ENCODE data around the gene OOSP4A.

OOSP4A gene

DNA sequence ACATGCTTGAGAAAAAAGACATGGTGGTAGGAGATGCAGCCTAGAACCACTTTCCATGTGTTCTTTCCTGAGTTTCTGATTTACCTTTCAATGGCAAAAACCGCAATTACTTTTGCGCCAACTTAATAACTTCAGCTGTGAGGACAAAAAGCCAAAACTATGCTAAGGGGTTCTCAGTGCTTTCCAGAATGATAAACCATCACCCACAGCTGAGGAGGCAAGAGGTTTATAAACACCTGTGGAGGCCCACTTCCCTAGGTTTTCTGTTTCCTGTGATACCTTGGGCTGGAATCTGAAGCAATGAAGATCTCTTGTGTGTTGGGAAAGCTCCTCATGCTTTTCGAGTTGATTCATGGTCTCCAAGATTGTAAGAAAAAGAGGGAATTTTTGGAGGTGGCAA, at the start of gene OOSP4A:
TSS of gene OOSP4A (plus strand) at position 301 of the 400 bp plus-strand sequence. CDS start at position 301, 0 bp downstream.
- DNase-seq: no peak

DNA sequence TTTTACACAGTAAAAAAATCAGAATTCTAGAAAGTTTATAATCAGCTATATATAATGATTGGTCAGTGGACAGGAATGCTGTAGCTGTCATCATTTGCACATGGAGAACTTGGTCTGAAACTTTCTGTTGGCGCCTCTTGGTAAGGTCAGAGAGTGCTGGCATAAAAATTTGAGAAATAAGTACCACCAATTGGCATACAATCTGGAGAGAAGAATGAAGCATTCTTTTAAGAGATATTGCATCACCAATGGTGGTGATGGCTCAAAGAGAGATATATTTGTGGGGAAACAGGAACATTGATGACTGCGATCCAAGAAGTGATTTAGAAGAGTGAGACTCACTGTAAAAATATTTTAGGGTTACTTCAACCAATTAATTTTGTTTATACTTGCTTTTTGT, 45.4 kb upstream of the OOSP4A start:
- DNase-seq: peak; percentile 43

DNA sequence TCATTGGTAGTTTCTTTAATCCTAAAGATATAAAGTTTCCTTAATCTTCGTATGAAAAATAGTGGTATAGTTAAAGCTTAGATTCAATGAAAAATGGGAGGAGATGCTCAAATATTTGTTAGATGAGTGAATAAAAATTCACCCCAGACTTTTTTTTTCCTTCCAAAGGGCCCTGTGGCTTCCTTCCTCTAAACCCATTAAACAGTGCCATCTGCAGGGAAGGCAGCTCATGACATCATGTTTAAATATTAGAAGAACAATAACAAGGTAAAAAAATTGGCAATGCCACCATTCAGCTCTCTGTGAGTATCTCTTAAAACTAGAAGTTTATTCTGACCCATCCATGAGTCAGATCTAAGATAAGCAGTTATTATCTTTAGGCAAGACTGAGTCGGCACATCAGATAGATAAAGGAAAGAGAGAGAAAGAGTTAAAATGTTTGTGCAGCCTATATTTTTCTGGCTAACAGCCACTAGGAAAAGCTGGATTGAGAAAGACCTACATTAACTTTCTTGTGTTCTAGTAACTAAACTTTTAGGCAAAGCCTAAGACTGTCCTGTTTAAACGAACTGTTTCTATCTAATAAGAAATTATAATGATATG, 44.7 kb upstream of the OOSP4A start:
- peak; percentile 42 for DNase-seq

DNA sequence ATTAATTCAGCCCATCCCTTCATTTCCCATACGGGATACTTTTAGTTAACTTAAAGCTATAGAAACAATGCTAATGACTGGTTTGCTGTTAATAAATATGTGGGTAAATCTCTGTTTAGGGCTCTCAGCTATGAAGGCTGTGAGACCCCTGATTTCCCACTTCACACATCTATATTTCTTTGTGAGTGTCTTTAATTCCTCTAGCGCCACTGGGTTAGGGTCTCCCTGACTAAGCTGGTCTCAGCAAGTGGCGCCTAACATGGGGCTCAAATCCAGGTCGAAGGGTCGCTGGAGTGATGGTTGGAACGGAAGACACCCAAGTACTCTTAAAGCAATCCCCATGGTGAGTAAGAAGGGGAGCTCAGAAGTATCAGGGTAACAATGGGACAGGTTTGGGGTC, 40.0 kb upstream of the OOSP4A start:
- no peak for DNase-seq

DNA sequence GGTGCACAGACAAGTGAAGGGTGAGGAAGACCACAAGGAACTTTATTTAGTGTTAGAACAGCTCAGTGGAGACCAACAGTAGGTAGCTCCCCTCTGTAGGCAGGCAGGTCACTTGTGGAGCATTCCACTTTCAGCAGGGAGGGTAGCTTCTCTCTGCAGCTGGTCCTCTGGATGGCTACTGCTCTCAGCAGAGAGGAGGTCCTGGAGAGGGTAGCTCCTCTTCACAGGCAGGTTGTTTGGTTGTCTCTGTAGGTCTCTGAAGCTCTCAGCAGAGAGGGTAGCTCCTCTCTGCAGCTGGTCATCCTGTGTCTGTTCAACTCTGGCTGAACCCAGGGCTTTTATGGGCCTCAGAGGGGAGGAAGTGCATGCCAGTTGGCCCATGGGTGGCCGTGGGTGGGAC, 32.1 kb upstream of the OOSP4A start:
- DNase-seq: no peak

DNA sequence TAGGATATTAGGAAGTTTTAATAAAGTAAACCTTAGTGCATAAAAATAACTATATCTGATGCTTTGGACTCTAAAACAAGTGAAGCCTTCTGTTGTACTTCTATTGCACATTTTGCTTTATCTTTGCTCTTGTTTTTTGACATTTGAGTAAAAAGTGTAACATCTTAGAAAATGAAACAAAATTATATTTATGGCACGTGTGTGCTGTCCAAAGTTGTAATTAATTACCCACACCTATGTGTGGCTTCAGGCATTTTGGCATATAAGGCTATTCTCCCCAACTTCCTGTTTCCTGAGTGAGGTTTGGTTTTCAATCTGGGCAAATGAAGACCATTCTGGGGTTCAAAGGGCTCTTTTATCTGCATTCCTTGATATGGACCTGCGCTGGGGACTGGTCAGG, 25.7 kb upstream of the OOSP4A start, which contains the start of gene OOSP1:
TSS of gene OOSP1 (plus strand) at position 301 of the 400 bp plus-strand sequence. CDS start at position 324, 23 bp downstream.
- no peak for DNase-seq

DNA sequence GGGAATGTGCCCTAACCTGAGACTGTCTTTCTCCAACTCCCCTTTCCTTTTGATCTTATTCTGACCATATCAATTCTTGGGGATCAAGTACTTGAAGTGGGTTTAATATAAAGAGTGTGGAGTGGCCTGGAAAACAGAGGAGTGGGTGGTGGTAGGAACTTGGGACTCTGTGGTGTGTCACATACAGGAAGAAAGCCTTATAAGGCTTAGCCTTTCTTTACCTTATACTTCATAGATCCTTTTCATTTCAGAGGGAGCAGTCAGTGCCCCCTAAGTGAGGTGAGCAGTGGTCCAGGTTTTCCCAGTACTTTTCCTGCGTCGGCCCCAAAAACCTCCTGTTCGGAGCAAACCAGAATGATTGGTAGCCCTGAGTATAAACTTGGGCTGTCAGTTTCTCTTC, 25.1 kb upstream of the OOSP4A start:
- peak; percentile 24 for DNase-seq

DNA sequence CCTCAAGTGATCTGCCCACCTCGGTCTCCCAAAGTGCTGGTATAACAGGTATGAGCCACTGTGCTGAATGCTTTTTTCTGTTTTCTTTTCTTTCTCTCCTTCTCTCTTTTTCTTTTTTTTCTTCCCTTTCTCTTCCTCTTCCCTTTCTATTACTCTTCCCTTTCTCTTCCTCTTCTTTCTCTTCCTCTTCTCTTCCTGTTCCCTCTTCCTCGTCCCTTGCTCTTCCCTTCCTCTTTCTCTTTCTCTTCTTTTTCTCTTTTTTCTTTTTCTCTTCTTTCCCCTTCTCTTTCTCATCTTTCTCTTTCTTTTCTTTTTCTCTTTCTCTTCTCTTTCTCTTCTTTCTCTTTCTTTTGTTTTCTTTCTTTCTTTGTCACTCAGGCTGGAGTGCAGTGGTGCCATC, 24.4 kb upstream of the OOSP4A start:
- DNase-seq: peak; percentile 13

DNA sequence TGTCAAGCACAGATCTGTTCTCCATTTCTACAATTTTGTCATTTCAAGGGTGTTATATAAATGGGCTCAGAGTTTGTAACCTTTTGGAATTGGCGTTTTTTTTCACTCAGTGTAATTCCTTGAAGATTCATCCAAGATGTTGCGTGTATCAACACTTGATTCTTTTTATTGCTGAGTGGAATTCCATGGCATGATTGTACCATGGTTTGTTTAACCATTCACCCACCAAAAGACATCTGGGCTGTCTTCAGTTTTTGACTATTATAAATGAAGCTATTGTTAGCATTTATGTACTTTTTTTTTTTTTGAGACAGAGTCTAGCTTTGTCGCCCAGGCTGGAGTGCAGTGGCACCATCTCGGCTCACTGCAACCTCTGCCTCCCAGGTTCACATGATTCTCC, 22.7 kb upstream of the OOSP4A start:
- DNase-seq: no peak

DNA sequence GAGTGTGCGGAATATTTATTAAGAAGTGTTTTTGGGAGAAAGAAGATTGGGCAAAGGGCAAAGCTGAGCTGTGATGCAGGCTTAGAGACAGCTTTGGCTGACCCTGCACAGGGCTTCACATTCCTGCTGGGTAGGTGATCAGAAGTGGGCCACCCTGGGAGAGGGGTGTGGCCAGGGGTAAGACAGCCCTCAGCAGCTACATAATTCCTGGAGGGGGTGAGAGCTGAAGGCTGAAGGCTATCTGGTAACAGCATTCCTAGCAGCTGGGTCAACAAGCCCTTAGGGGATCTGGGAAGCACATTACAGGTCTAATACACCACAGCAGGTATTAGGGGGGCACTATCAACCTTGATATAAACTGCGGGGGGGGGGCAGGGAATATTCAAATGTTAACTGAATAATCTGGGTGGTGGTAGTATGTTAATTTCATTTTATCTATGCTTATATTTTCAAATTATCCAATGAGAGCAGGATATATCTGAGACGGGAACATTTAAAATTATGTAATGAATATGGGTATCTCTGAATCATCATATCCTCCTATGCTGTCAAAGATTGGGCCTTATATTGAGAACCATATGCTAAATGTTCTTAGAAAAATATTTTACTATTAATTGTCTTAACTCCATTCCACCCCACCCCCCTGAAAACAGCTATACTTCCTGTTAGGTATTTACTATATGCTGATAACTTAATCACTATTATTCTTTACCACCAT, 19.7 kb upstream of the OOSP4A start:
- no peak for DNase-seq

DNA sequence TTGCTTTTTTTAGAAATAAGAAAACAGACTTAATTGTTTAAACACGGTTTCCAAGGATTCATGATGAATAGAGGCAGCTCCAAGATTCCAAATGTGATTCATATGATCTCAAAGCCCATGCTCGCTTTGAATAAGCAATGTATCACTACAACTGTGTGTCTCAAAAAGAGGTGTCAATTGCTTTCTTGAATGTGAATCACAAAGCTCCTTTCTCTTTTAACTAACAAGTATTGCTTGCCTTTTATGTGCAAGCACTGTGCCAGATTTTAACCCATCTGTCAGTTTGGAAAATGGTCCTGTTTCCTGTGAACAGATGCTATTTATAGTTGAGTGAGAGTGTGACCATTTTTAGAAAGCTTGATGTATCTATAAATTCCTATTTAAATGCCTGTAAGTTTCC, 19.1 kb upstream of the OOSP4A start:
- no peak for DNase-seq

DNA sequence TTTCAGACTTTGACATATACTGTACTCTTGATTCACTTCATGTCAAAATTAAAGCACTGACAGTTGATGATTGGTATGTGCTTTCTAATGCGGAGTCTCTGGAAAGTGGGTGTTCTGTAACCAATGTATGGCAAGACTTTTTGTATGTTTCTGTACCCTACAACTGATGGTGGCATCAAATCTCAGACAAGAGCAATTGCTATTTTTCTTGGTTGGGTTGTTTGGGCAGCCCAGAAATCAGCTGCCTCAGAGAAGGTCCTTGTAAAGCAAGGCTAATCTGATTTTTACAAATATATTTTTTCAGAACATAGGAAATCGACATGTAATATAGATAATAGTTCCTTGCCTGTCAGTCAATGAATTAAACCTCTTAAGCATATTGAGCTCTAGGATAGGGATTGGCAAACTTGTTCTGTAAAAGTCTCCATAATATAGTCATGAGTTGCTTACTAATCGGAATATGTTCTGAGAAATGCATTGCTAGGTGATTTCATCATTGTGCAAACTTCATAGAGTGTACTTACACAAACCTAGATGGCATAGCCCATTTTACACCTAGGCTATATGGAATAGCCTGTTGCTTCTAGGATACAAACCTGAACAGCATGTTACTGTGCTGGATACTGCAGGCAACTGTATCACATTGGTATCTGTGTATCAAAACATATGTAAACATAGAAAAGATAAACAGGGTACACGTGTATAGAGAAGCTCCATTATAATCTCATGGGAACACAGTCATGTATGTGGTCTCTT, 10.2 kb upstream of the OOSP4A start:
- DNase-seq: peak; percentile 29

DNA sequence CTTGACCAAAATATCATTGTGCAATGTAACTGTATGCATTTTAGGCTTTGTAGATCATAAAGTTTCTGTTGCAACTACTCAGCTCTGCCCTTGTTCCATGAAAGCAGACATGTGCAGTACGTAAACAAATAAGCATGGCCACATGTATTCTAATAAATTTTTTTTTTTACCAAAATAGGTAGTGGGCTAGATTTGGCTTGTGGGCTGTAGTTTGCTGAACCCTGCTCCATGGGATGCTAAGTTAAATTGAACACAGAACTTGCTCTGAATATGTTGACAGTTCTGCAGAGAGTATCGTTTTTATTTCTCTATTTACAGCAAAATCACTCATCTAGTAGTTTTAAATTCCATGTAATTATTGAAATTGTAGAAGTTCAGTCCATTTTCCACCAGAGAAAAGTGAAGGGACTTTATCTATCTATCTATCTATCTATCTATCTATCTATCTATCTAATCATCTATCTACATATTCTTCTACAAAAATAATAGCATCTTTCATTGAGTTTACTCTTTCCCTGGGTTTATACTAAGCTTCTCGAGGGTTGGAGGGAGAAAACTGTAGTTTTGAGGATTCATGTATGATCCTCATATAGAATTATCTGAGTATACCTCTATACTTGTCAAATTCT, 9.5 kb upstream of the OOSP4A start:
- peak; percentile 61 for DNase-seq

DNA sequence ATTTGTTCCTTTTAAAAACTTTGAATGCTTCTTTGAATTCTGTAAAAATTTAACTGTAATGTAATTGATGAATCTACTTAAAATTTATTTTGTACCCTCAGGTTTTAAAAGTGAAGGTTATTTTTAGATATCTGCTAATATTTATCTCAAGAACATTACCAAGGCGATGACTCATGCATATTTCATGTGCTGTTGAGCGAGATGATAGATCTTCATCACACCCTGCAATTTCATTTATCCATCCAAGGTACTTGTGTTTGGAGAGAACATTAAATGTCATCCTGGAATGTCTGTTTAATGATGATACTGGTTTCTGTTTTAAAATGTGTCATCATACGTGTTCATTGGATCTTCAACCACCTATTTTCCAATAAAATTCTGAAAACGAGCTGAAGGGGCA, 6.7 kb upstream of the OOSP4A start:
- DNase-seq: no peak

DNA sequence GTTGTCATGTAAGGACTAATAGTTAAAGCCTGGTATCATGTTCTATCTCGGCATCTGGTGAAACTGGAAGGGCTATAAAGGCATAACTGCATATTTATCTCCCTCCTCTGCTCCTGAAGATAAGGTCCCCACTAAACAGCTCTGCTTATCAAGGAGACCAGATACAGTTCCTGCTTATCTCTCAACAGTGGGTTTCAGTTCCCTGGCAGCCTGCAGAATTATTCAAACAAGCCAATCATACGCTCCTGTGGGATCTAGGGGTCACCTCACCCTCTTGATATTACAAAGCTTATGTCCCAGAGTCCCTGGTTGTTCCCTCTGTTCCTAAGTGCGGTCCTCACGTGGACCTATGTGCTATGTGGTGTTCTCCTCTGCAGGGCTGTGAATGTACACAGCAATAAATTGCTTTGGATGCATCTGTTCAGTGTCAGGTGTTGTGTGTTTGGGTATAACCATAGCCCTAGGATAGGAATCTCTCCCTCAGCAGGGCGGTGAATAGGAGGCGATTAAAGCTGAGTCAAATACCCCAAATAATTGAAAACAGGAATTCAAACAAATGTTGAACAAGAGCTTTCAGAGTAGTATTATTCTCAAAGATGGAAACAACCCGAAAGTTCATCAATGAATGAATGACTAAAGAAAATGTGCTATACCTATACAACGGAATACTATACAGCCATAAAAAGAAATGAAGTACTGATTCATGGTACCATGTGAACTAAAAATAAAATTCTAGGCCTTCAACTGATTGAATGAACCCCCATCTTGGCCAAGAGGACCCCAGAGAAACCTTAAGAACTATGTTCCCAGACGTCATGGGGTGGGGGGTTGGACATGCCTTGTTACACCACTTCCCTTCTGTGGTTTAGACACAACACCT, 3.1 kb upstream of the OOSP4A start:
- DNase-seq: peak; percentile 45

DNA sequence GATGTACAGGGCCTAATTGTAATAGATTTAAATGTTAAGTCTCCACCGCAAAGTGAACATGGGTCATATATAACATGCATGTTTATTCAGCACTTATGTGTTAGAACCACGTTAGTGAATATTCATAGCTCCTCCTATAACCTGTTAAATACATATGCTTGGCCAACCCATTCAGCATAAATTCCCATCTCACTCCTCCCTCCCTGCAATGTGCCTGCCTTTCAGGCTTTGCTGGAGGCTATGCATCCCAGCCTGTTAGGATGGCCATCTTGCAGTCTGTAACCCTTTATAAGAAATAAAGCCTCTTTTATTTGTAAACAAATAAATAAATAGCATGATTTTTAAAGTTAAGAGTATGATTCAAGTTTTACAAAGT, 1.7 kb upstream of the OOSP4A start:
- DNase-seq: no peak

DNA sequence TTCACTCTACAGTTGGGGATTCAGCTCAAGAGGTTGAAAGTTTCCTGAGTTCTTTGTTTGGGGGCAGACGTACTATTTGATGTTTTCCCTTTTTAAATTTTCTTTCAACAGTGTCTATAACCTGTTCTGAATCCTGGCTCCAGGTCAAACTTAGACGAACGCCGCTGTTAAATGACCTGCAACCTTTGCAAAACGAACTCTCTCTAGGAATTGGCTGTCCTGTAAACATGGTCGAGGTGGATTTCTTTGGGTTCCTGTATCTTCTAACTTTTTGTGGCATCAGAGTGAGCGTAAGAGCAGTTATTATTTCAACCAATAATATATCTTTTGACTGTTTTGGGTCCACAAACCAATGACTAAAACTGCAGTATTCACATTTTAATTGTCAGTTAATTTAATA, 1.6 kb downstream of the OOSP4A start:
- DNase-seq: no peak

DNA sequence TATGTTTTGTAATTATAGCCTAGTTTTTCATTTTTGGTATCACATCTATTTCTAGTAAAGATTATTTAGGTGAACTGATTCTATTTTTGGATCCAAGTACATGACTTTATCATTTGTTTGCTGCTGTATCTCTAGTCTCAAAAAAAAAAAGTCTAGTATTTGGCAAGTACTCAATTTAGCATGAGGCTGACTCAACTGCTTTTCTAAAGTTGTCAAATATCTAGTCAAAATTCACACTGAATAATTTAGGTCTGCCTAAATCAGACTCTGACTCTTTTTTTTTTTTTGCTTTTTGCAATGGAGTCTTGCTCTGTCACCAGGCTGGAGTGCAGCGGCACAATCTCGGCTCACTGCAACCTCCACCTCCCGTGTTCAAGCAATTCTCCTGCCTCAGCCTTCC, 2.4 kb downstream of the OOSP4A start:
- no peak for DNase-seq

DNA sequence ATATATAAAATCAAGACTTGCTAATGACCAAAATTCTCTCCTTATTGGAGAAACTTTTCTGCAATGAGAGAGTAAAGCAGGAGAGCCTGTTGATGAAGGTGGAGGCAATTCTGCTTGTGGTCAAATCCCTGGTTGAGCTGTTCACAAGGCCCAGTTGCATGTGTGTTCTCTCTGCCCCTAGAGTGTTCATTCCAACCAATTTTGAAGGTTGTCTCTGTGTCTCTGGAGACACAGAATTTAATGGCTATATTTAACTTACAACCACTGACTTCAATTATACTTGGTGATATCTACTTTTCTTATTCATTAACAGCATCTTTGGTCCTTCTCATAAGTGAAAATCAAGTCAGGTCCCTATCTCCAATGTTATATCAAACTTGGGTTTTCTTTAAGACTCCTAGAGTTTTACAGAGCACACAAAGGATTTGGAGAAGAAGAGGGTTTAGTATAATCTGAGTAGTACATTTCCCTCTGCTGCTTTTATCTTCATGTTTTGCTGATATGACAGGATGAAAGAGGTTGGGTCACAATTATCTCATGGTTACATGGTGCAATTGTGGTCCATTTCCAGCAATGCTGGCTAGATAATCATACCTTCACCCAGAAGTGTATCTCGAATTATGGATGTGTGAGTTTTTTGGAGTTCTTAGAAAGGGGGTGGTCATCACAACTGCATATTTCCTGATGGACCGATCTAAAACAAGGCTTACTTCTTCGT, 4.0 kb downstream of the OOSP4A start:
- no peak for DNase-seq

DNA sequence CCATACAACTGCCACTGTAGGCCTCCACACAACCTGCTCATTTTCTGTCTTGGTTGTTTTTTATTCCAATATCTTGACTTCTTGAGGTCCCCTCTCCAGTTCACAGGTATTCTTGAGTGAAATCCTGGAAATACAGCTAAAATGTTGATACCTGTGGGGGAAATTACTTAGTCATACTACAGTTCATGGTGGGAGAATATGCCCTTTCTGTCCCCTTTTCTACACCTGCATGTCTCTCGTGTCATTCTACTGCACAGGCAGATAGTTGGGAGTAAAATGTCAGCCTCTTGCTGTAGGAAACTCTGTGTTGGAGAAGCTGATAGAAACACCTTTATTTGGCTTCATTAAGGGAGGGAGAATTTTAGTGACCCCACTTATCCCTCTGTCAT, 4.6 kb downstream of the OOSP4A start:
- no peak for DNase-seq

DNA sequence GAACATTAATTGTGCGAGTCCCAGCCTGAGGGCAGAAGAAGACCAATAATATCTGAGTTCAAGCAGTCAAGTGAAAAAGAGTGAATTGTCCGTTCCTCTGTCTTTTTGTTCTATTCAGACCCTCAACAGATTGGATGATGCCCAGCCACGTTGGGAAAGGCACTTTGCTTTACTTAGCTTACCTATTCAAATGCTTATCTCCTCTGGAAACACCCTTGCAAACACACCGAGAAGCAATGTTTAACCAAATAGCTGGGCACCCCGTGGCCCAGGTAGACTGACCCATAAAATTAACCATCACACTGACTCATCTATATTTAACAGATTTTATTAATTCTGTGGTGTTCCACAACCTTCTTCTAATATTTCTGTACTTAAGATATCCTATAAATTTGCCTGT, 9.3 kb downstream of the OOSP4A start:
- no peak for DNase-seq
